ENCODE measurements around the gene ZNF605. TPM values are rescaled to one million over a fixed set of nuclear protein-coding genes. Genes with fewer than 3 reads are reported as not detected.

Gene ZNF605
- total and polyA plus RNA-seq, 2 donors (not counting 1 experiment from before 2014, with no cell fraction given) = 6.0 to 21.7 TPM

GRCh38 chr12:132949936-132950837 is 5.9 kb downstream of the ZNF605 start:
- H3K9ac ChIP-seq (ENCODE audit: low read length) = no peak overlapping the region
- intact Hi-C loops (cut with micrococcal nuclease) = no loop called here
- Mint-ChIP-seq H3K9me3 (ENCODE audit: insufficient read depth) (peaks cover 2% of the 10 kb centered on the region), H3K4me3 (no peak overlapping the region), H3K27me3 (no peaks in the 10 kb centered on the region), H3K27ac (no peak overlapping the region), H3K4me1 (peaks cover 13% of the 10 kb centered on the region)
- H3K79me2 ChIP-seq (ENCODE audit: control insufficient read depth, insufficient read depth, low read length) = peaks cover 86% of the 10 kb centered on the region
- H3K9me3 ChIP-seq (ENCODE audit: control extremely low read depth in 1 of 3, control insufficient read depth in 2 of 3, insufficient read depth in 1 of 3, low read length in 2 of 3) = peaks cover 5 to 68% (median 7%) of the 10 kb centered on the region in 3 donors
- ChIA-PET POLR2A (no interaction called here), CTCF (no interaction called here)
- DNase-seq (no peak), ATAC-seq (ENCODE audit: low read depth) (no peak)
- H4K20me1 ChIP-seq (ENCODE audit: control insufficient read depth, insufficient read depth, low read length, poor library complexity, severe bottlenecking) = peaks cover 20% of the 10 kb centered on the region
- peaks cover 0 to 29% of the 10 kb centered on the region in 2 experiments for H3K36me3 ChIP-seq (replicated peaks in 1 of 2; ENCODE audit: control extremely low read depth in 1 of 2, control insufficient read depth in 1 of 2, extremely low read depth in 1 of 2, insufficient read depth in 2 of 2, low read length in 1 of 2)
- no peak overlapping the region for H3K4me3 ChIP-seq (ENCODE audit: control extremely low read depth in 1 of 5, extremely low read depth in 1 of 5, insufficient read depth in 1 of 5, low read depth in 2 of 5, low read length in 4 of 5)
- no peak overlapping the region for H3K4me2 ChIP-seq (replicated peaks; ENCODE audit: low read depth, low read length, poor library complexity, severe bottlenecking)
- no peaks in the 10 kb centered on the region for H3K27me3 ChIP-seq (replicated peaks in 1 of 4; ENCODE audit: control extremely low read depth in 1 of 4, control insufficient read depth in 3 of 4, insufficient read depth in 4 of 4, low read length in 3 of 4)
- H3K27ac ChIP-seq (ENCODE audit: low read length in 2 of 2) = no peak overlapping the region
- H2AFZ ChIP-seq (ENCODE audit: insufficient read depth, low read depth, low read length, poor library complexity, severe bottlenecking) = no peak overlapping the region
- TF ChIP-seq CTCF (IDR thresholded peaks at IDR 0.05) (no peak), EZH2 (IDR thresholded peaks at IDR 0.05; ENCODE audit: borderline replicate concordance, insufficient read depth, low read depth, low read length, poor library complexity, severe bottlenecking) (no peak)
- H3K4me1 ChIP-seq (ENCODE audit: control insufficient read depth in 2 of 2, insufficient read depth in 2 of 2, low read length in 2 of 2) = peaks cover 6 to 7% of the 10 kb centered on the region in 2 donors
- WGBS (ENCODE audit: insufficient coverage) = 97% methylated on average over 29 of the region's 30 CpGs

All from B cell (primary cell).